Cardiac fibroblast (primary cell): ENCODE results near the gene STAB2.

ENCODE experiments used
- DNase-seq, 2 donors: peaks; one replicate each; pipeline versions ENCODE4 v3.0.0 to v3.0.0-alpha.2; 2010; ENCODE audit warnings: low read depth in 2 of 2
- H3K4me3 ChIP-seq, 2 donors: replicated peaks in 1 of 2; 1 replicate in 1 of 2; 2 replicates in 1 of 2; pipeline ENCODE4 v1.5.1; 2011; ENCODE audit warnings: low read depth in 2 of 2, low read length in 2 of 2, mild to moderate bottlenecking in 2 of 2, moderate library complexity in 1 of 2
- CTCF ChIP-seq: IDR thresholded peaks from one replicate; pipeline ENCODE4 v1.5.1; 2011; ENCODE audit warnings: low read depth, mild to moderate bottlenecking, low read length, inconsistent platforms

STAB2 gene

GRCh38 chr12:103812789-103813188, 225.7 kb downstream of the STAB2 start:
- no peak for DNase-seq
- no peak for TF ChIP-seq CTCF
- no peak overlapping the region for H3K4me3 ChIP-seq

GRCh38 chr12:103813426-103813825, 226.4 kb downstream of the STAB2 start:
- H3K4me3 ChIP-seq, result no peak overlapping the region
- no peak for DNase-seq
- TF ChIP-seq CTCF, result no peak

- no peak for DNase-seq
- no peak for TF ChIP-seq CTCF
Measured at GRCh38 chr12:103813949-103814348, 226.9 kb downstream of the STAB2 start.

GRCh38 chr12:103814436-103814835, 227.4 kb downstream of the STAB2 start:
- no peak for TF ChIP-seq CTCF
- H3K4me3 ChIP-seq, result no peak overlapping the region
- no peak for DNase-seq

More at GRCh38 chr12:103813949-103814348, 226.9 kb downstream of the STAB2 start:
- H3K4me3 ChIP-seq, result no peak overlapping the region
